NCI-H2196 treated with DMSO at 0.1 percent for 48 hours (cell line): ENCODE measurements around the gene CPNE4.

Source experiments
- DNase-seq: peaks from one replicate; lab custom pipeline; 2025; ENCODE audit not compliant: unreplicated experiment; lab: John Stamatoyannopoulos, UW

The CPNE4 gene

GRCh38 chr3:131883711-131884407 is 151.0 kb downstream of the CPNE4 start:
- DNase-seq: no peak

- no peak for DNase-seq
These were observed 151.7 kb downstream of the CPNE4 start for GRCh38 chr3:131883086-131883485.

- no peak for DNase-seq
These were observed 153.0 kb downstream of the CPNE4 start for GRCh38 chr3:131881777-131882176.

- no peak for DNase-seq
These were observed 153.9 kb downstream of the CPNE4 start for GRCh38 chr3:131880948-131881347.

GRCh38 chr3:131868203-131868602 is 166.6 kb downstream of the CPNE4 start:
- DNase-seq: no peak

GRCh38 chr3:131856171-131856570 is 178.6 kb downstream of the CPNE4 start:
- no peak for DNase-seq

- no peak for DNase-seq
These were observed 184.6 kb downstream of the CPNE4 start for GRCh38 chr3:131850223-131850622.

GRCh38 chr3:131849616-131850015 is 185.2 kb downstream of the CPNE4 start:
- no peak for DNase-seq

GRCh38 chr3:131847966-131848510 is 186.8 kb downstream of the CPNE4 start:
- no peak for DNase-seq

- DNase-seq: no peak
These were observed 188.4 kb downstream of the CPNE4 start for GRCh38 chr3:131846296-131846924.

GRCh38 chr3:131843174-131843573 is 191.6 kb downstream of the CPNE4 start:
- DNase-seq: no peak

GRCh38 chr3:131840156-131840797 is 194.5 kb downstream of the CPNE4 start:
- DNase-seq: no peak

- no peak for DNase-seq
These were observed 198.9 kb downstream of the CPNE4 start for GRCh38 chr3:131835906-131836305.

- DNase-seq: no peak
These were observed 203.2 kb downstream of the CPNE4 start for GRCh38 chr3:131831608-131832007.

- DNase-seq: no peak
These were observed 213.5 kb downstream of the CPNE4 start for GRCh38 chr3:131821191-131821762.

- no peak for DNase-seq
These were observed 215.3 kb downstream of the CPNE4 start for GRCh38 chr3:131819381-131820055.

- DNase-seq: no peak
These were observed 222.4 kb downstream of the CPNE4 start for GRCh38 chr3:131812433-131812832.

GRCh38 chr3:131811481-131811880 is 223.3 kb downstream of the CPNE4 start:
- DNase-seq: no peak

- DNase-seq: no peak
These were observed 227.0 kb downstream of the CPNE4 start for GRCh38 chr3:131807822-131808221.

- no peak for DNase-seq
These were observed 228.1 kb downstream of the CPNE4 start for GRCh38 chr3:131806736-131807135.

- DNase-seq: no peak
These were observed 230.2 kb downstream of the CPNE4 start for GRCh38 chr3:131804565-131805133.
